Colonic mucosa (tissue), 4 donors: Measurements from ENCODE around the gene COL20A1. TPM values are rescaled to one million over a fixed set of nuclear protein-coding genes. Genes with fewer than 3 reads are reported as not detected.
"Not testable (repeated sequence)": the region's sequence is repeated elsewhere in the genome, so short reads cannot be mapped to it uniquely, and the experiment has no call there.

Experiments
- DNase-seq: peaks from one replicate; pipeline ENCODE4 v3.0.0-alpha.2; 2020
- H3K27ac ChIP-seq: fragments of 200-600 bp; one replicate; pipeline ENCODE4 v1.8.0; 2021
- H3K27me3 ChIP-seq: fragments of 200-600 bp; one replicate; pipeline ENCODE4 v1.8.0; 2021
- H3K36me3 ChIP-seq: fragments of 200-600 bp; one replicate; pipeline ENCODE4 v1.8.0; 2021
- H3K4me1 ChIP-seq: fragments of 200-600 bp; one replicate; pipeline ENCODE4 v1.8.0; 2021; ENCODE audit warnings: mild to moderate bottlenecking
- H3K4me3 ChIP-seq: fragments of 200-600 bp; one replicate; pipeline ENCODE4 v1.8.0; 2021
- H3K9ac ChIP-seq, 2 donors: one replicate each; pipeline ENCODE4 v1.7.0; 2013; ENCODE audit warnings: control low read depth in 2 of 2, low read depth in 2 of 2, low read length in 2 of 2
- H3K9me3 ChIP-seq: fragments of 200-600 bp; one replicate; pipeline ENCODE4 v1.8.0; 2021
- intact Hi-C: fragments of 100-400 bp; cut with DNase I; formaldehyde crosslinking; loops from one replicate; pipeline ENCODE4 v1.14.1; 2022
- total RNA-seq, 2 donors: library from RNA; stranded (reverse); fragmentation: NEBNext Ultra II Directional in 1 of 2; extraction: Animal tissue kit (Norgen Biotek cat#: 25700) in 1 of 2; gene quantifications; one replicate each; pipeline ENCODE4 v1.2.1, GENCODE V29; 2021
- TF ChIP-seq, protein P1 (sequence below): fragments of 200-600 bp; IDR thresholded peaks from one replicate; pipeline ENCODE4 v1.8.0; 2022; ENCODE audit warnings: antibody characterized with exemption, mild to moderate bottlenecking
- donor health status: healthy.
- donor health status: DM: no; HTN: no; CAD: no.
- donor health status: DM: no; HTN: no; CAD: no.

The COL20A1 gene
- total RNA-seq, 2 donors from 2014 or later: not detected

DNA sequence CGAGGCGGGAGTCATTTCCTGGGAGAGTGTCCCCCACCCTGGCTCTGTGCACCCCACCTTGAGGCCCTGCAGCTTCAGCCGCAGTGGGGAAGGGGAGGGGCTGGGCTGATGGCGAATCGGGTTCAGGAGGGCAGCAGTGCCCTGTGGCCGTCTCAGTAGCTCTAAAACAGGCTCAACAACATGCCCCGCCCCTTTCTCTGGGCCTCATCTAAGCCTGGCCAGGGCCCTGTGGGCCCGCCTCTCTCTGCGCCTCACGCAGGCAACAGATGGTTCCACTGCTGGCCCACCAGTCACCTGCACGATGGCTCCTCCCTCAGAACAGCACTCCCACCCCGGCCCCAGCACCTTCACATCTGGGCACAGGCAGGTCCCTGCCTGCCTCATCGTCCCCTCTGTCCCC is 38.0 kb downstream of the COL20A1 start:
- TF ChIP-seq, protein P1, sequence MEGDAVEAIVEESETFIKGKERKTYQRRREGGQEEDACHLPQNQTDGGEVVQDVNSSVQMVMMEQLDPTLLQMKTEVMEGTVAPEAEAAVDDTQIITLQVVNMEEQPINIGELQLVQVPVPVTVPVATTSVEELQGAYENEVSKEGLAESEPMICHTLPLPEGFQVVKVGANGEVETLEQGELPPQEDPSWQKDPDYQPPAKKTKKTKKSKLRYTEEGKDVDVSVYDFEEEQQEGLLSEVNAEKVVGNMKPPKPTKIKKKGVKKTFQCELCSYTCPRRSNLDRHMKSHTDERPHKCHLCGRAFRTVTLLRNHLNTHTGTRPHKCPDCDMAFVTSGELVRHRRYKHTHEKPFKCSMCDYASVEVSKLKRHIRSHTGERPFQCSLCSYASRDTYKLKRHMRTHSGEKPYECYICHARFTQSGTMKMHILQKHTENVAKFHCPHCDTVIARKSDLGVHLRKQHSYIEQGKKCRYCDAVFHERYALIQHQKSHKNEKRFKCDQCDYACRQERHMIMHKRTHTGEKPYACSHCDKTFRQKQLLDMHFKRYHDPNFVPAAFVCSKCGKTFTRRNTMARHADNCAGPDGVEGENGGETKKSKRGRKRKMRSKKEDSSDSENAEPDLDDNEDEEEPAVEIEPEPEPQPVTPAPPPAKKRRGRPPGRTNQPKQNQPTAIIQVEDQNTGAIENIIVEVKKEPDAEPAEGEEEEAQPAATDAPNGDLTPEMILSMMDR: no peak
- intact Hi-C loops: no loop called here
- Histone ChIP-seq H3K27ac (no peak overlapping the region), H3K4me3 (no peak overlapping the region), H3K4me1 (no peaks in the 10 kb centered on the region), H3K9ac (no peak overlapping the region), H3K36me3 (no peaks in the 10 kb centered on the region), H3K27me3 (no peaks in the 10 kb centered on the region), H3K9me3 (no peaks in the 10 kb centered on the region)
- DNase-seq: no peak

GRCh38 chr20:63331741-63332400 is 38.9 kb downstream of the COL20A1 start:
- Histone ChIP-seq H3K36me3 (no peaks in the 10 kb centered on the region), H3K27me3 (no peaks in the 10 kb centered on the region), H3K27ac (no peak overlapping the region), H3K9ac (no peak overlapping the region), H3K9me3 (no peaks in the 10 kb centered on the region), H3K4me3 (no peak overlapping the region), H3K4me1 (no peaks in the 10 kb centered on the region)
- intact Hi-C loops: no loop called here
- TF ChIP-seq, protein P1: no peak
- no peak for DNase-seq

- H3K4me1 ChIP-seq: no peaks in the 10 kb centered on the region
- no peak for DNase-seq
- H3K9me3 ChIP-seq: no peaks in the 10 kb centered on the region
- H3K9ac ChIP-seq: no peak overlapping the region
- H3K27ac ChIP-seq: no peak overlapping the region
- no peaks in the 10 kb centered on the region for H3K27me3 ChIP-seq
- intact Hi-C loops: no loop called here
- H3K36me3 ChIP-seq: no peaks in the 10 kb centered on the region
- TF ChIP-seq, protein P1: no peak
- no peak overlapping the region for H3K4me3 ChIP-seq
Measured at GRCh38 chr20:63332488-63333240, 39.7 kb downstream of the COL20A1 start.

- Histone ChIP-seq H3K9me3 (no peaks in the 10 kb centered on the region), H3K9ac (no peak overlapping the region), H3K4me1 (no peaks in the 10 kb centered on the region), H3K27me3 (no peaks in the 10 kb centered on the region), H3K4me3 (no peak overlapping the region), H3K27ac (no peak overlapping the region), H3K36me3 (no peaks in the 10 kb centered on the region)
- TF ChIP-seq, protein P1: no peak
- no peak for DNase-seq
- intact Hi-C loops: no loop called here
Measured at GRCh38 chr20:63333241-63333836, 40.4 kb downstream of the COL20A1 start.

DNA sequence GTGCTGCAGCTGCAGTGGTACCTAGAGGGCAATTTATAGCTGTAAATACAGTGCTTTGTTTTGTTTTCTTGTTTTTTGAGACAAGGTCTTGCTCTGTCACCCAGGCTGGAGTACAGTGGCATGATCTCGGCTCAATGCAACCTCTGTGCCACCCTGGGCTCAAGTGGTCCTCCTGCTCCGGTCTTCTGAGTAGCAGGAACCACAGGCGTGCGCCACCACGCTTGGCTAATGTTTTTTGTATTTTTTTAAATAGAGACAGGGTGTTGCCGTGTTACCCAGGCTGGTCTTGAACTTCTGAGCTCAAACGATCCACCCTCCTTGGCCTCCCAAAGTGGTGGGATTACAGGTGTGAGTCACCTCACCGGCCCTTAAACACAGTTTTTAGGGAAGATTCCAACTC is 41.4 kb downstream of the COL20A1 start:
- Histone ChIP-seq H3K9ac (no peak overlapping the region), H3K27ac (no peak overlapping the region), H3K4me1 (no peaks in the 10 kb centered on the region), H3K36me3 (no peaks in the 10 kb centered on the region), H3K27me3 (no peaks in the 10 kb centered on the region), H3K4me3 (no peak overlapping the region), H3K9me3 (no peaks in the 10 kb centered on the region)
- no peak for DNase-seq
- intact Hi-C loops: no loop called here
- TF ChIP-seq, protein P1: no peak

DNA sequence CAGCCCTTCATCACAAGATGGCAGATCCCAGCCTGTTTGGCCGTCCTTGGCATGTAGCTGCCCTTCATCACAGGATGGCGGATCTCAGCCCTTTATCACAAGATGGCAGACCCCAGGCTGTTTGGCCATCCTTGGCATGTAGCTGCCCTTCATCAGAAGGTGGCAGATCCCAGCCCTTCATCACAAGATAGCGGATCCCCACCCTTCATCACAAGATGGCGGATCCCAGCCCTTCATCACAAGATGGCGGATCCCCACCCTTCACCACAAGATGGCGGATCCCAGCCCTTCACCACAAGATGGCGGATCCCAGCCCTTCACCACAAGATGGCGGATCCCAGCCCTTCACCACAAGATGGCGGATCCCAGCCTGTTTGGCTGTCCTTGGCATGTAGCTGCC is 42.1 kb downstream of the COL20A1 start:
- H3K9me3 ChIP-seq, H3K27me3 ChIP-seq, H3K4me1 ChIP-seq, H3K36me3 ChIP-seq, H3K9ac ChIP-seq, intact Hi-C loops, DNase-seq, H3K4me3 ChIP-seq, H3K27ac ChIP-seq: not testable (repeated sequence)
